ENCODE measurements around the gene RNF7.

- TF ChIP-seq CTCF (IDR thresholded peaks at IDR 0.05; ENCODE audit: low read length) (no peak), EZH2 (IDR thresholded peaks at IDR 0.05; ENCODE audit: borderline replicate concordance, low read length) (no peak)
Measured at GRCh38 chr3:141764465-141764864, 26.4 kb downstream of the RNF7 start.

All from OCI-LY1 (cell line).